HL-60/S4 treated with retinoic acid at 250 ng/mL for 4 days and 3 days (cell line): ENCODE measurements around the gene PLXND1.
"Not testable (repeated sequence)": the region's sequence is repeated elsewhere in the genome, so short reads cannot be mapped to it uniquely, and the experiment has no call there.

Experiments
- in situ Hi-C: fragments of 300-500 bp; cut with MboI; formaldehyde crosslinking; loops from 2 replicates; pipeline ENCODE4 v1.7.0; 2022; ENCODE audit warnings: low sequenced_read_pairs

The PLXND1 gene

DNA sequence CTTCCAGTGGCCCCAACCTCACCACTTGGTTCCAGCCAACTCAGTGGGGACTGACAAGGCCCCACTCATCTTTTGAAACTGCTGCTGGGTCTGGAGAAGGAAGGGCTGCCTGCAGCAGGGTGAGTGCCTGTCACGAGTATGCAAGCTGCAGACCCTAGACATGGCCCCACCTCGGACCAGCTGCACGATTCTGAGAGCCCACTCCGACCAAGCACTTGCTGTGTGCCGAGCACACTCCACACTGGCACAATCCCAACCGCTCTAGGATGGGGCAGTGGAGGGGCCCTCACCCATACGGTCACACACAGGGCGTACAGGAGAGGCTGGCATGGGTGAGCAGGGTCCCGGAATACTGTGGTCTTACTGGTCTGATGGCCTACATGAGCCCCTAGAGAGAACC is 8.0 kb upstream of the PLXND1 start:
- in situ Hi-C loops, result no loop called here

DNA sequence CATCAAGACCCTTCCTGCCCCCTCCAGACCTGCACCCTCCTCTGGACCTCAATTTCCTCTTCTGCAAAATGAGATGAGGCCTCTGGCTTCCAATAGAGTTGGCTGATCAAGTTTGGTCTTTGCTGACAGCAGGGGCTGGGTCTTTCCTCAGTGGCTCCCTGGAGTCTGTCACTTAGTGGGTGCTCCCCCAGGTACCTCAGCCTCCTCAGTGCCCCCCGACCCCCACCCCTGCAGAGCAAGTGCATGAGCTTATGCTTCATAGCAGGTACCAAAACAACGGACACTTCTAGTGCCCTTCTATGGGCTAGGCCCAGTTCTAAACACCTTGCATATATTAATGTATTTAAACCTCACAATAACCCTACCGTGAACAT is 6.9 kb upstream of the PLXND1 start:
- in situ Hi-C loops, result no loop called here

DNA sequence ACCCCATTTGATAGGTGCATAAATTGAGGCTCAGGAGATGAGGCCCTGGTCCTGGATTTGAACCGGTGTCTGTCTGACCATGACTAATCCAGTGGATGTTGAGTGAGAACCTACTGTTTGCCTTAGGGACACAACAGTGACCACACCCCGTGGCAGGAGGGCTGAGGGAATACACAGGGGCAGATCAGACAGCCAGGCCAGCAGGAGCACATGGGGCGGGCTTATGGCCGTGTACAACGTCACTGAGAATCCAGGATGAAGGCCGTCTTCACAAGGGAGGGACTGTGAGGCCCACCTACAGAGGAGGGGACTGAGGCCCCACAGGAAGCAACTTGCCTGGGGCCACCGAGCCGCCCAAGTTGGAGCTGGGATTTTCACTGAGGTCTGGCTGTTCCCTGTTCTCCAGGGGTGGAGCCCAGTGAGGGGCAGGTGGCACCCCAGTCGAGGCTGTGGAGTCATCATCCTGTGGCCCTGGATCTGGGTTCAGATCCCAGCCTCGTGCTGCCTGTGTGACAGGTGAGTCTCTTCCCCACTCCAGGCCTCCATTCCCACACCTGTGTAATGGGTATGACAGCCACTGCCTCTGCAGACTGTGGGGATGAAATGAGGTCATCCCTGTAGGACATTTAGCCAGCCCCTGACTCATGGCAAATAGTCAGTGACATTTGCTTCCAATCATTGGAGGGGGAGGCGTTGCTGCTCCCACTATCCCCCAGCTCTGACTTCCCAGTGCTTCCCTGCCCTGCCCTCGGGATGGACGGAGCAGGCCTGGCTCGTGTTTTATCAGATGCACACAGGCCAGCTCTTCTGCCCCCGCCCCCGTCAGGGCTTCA is 6.3 kb upstream of the PLXND1 start:
- in situ Hi-C loops, result no loop called here

DNA sequence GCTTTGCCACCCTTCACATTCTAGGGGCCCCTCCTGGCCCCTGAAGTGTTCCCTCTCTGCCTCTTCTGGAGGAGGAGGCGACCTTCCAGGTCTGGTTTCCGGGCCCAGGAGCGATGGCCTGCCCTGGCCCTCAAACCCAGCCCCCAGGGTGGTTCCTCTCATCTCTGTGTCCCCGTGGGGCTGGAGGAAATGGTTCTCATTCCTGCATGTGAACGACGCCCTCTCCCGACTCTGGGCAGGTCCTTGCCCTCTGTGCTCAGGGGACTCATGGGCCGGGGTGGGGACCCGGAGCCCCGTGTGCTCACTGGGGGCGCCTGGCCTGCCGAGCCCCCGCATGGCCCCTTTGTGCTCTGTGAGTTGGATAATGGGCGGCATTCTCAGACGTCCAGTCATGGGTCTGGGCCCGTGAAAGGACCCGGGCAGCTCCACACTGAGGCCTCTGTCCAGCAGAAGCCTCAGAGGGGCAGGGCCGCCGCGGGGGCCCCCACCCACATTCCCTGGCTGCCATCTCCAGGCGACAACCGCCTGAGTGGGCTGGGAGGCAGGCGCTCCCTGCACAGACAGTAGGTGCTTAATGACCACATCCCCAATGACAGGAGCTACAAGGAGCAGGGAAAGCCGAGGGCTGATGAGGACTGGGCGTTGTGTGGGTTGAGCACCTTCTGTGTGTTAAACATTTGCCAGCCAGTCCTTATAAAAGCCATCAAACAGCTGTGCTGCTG is 5.5 kb upstream of the PLXND1 start:
- in situ Hi-C loops, result no loop called here

DNA sequence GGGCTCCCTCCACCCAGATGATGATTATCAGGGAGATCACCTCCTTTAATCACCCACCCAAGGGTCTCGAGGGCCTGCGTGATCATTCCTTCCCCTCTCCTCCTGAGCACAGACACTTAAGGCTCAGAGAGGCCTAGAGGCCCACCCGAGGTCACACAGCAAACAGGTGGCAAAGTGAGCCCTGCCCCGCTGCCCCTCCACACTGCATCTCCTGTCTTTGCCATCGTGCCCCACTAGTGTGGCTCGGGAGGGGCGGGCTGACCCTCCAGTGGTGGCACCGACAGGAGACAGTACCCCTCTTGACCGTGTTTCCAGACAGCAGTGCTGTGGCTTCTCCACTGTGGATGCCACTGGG is 4.9 kb upstream of the PLXND1 start:
- in situ Hi-C loops, result no loop called here

DNA sequence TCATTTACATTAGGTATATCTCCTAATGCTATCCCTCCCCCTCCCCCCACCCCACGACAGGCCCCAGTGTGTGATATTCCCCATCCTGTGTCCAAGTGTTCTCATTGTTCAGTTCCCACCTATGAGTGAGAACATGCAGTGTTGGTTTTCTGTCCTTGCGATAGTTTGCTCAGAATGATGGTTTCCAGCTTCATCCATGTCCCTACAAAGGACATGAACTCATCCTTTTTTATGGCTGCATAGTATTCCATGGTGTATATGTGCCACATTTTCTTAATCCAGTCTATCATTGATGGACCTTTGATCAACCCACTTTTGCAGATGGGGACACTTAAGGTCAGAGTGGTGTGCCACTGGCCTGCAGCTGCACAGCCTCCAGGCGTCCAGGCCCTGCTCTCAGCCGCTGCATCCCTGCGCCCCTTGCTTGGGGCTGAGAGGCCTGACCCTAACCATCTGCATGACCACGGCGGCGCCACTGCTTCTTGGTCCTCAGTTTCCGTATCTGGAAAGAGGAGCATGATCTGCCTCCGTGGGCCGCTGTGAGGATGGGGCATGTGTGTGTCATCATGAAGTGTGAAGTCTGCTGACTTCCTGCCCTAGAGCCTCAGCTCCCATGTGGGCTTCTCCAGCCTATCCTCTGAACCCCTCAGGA is 4.4 kb upstream of the PLXND1 start:
- in situ Hi-C loops, result not testable (repeated sequence)

DNA sequence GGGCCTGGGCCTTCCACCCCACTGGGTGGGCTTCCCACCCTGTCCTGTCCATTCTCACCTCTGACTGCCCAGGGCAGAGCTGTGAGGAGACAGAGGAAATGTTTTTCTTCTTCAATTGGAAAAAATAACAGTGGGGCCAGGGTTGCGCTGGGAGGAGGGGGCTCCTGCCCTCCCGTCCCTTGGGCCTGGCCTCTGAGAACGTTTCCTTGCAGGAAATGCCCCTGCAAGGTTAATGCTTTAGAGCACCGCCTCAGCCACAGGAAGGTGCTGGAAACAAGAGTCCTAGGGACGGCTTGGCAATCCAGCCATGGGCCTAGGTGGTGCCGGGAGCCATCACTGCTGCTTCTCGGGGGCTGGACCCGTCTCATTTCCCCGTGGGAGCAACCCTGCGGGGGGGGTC is 3.8 kb upstream of the PLXND1 start:
- in situ Hi-C loops, result no loop called here

DNA sequence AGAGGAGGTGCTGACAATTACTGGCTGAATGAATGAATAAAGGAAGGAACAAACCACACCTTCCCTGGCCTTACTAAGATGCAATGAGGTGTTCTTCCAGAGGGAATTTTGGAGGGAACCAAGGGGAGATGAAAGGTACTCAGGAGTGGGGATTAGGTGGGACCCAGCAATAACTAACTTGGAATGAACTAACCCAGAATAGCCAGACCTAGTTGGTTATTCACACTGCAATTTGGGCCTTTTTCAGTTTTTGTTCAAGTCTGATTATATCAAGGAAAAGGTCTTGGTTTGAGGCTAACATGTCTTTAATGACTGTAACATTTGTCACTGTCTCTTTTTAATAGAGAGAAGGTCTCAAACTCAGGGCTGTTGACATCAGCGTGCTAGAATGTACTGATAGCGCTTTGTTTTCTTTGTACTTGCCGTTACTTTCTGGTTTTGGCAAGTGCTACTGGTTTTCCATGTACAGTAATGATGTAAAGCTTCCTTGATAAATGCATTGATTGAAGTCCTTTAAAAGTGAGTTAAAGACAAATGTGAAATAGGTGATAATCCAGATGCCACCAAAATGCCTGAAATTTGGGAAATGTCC is 3.2 kb upstream of the PLXND1 start:
- in situ Hi-C loops, result no loop called here

DNA sequence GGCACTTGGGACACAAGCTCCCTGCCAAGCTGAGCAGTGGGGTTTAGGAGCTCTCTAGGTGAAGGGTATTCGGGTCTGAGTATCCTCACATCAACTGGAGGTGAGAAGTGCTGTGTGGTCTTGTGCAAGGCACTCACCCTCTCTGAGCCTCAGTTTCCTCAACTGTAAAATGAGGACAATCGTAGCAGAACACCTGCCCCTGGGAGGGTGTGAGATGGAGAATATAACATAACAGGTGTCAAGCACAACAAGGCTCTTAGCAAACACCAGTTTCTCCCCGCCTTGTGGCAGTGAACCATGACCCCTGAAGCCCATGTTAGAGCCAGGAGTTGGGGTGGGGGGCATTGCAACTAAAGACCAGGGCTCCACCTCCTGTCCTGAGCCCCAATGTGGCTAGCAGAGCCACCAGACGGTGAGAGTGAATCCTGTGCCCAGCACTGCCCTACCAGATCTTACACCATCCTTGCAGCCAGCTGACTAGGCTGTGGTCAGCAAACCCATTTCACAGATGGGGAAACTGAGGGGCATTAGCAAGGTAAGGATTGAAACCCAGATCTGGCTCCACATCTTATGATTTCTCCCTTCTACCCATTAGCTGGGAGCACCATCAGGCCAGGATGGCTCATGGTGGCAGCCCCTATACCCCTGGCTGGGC is 2.6 kb upstream of the PLXND1 start:
- in situ Hi-C loops, result no loop called here

DNA sequence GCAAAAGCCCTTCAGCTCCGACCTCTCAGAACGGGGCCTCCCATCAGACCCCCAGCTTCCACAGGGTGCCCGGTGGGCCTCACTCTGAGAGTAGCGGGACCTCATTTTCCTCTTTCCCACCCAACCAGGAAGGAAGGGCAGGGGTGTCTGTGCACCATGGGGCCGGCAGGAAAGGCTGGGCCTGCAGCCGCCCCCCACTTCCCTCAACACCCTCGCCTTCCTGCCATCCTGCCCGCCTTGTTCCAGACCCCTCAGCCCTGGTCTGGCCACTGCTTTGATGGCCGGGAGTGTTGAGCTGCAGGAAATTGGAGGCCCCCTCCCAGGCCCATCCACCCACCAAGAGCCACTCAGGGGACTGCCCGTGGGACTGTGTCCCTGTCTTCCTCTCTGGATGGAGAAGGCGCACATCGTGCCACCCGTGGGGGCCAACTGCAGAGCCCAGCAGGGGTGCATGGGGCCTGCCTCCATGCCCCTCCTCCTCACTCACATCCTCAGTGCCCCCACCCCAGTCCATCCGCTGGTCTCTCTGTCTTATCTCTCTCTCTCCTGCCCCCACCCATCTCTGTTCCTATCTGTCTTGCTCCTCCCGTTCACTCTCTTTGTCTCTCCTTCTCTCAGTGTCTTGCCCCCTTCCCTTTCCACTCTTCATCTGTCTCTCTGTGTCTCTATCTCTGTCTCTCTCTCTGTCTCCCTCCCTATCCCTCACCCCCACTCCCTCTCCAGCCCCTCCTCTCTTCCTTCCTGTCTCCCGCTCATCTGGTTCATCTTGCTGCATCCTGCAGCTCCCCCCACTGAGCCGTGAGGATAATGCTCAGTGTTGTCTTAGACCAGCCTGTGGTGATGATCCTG is 1.8 kb upstream of the PLXND1 start:
- in situ Hi-C loops, result no loop called here

DNA sequence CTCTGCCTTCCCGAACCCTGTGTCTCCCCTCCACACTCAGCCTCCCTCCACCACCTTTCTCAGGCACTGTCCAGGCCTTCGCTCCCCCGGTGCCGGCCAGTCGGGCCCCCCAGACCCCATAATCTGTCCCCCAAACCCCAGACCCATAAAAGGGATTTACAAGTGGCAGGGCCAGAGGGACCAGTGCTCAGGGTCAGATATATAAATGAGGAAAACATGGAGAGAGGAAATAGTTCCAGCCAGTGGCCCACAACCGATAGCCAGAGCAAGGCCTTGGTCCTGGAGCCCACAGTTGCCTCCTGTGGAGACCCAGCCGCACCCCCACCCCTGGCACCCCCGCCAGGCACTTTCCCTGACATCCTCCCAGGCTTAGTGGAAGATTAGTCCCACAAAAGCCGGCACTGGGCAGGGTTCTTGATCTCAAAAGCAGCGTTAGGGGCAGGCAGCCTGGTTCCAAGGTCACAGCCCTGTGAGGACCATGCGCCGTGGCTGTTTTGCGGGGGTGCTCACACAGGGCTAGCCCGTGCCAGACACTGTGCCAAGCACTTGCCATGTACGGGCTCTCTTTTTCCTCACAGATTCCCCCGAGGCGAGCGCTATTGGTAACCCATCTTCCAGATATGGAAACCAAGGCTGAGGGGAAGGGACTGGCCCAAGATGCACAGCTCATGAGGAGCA is 1.1 kb upstream of the PLXND1 start:
- in situ Hi-C loops, result no loop called here

DNA sequence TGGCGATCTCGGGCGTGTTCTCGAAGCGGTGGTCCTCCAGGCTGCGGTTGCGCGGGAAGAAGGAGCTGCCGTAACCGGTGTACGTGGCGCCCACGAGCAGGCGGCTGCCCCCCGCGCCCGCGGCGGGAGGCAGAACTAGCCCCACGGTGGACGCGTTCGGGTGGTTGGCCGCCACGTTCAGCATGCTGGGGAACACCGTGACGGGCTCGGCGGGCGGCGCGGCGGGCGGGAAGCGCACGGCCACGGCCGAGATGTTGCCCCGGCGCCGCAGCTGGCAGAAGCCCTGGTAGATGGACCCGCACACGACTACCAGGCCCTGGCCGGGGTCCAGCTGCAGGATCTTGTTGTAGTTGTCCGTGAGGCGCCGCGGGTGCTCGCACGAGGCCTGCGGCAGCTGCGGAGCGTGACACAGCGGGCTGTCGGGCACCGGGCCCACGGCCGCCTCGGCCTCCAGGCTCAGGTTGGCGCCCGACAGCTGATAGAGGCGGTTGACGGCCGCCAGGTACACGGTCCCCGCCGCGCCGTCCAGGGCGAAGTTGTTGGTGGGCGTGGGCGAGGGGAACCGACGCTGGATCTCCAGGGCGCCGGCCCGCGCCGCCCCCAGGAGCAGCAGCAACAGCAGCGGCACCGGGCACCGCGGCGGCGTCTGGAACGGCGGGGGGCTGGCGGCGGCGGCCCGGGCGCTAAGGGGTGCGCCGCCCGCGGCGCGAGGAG is 397 bp downstream of the PLXND1 start:
- in situ Hi-C loops, result no loop called here

DNA sequence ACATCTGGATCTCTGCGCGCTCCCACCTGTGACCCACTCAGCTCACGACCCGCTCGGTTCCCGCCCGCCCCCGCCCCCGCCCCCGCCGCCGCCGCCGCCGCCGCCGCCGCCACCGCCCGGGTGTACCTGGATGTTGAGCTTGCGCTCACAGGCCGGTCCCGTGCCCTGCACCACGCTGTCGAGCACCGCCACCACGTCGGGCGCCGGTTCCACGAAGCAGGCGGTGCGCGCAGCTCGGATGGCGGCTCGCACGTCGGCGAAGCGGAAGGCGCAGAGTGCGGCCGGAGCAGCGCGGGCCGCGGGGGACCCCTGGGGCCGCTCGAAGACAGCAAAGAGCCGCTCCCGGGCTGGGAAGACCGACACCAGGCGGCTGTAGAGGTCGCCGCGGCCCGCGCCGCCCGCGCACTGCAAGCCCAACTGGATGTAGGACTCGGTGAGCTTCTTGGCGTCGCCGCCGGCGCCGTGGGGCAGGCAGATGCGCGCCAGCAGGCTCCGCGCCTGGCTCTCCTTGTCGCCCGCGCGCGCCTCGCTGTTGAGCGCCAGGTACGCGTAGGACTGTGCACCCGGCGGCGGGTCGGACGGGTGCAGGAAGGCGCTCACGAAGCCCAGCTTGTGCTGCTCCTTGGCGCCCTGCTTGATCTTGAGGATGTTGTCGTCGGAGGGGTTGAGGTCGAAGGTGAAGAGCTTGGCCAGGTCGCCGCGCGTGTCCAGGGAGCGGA is 1.1 kb downstream of the PLXND1 start:
- in situ Hi-C loops, result no loop called here

DNA sequence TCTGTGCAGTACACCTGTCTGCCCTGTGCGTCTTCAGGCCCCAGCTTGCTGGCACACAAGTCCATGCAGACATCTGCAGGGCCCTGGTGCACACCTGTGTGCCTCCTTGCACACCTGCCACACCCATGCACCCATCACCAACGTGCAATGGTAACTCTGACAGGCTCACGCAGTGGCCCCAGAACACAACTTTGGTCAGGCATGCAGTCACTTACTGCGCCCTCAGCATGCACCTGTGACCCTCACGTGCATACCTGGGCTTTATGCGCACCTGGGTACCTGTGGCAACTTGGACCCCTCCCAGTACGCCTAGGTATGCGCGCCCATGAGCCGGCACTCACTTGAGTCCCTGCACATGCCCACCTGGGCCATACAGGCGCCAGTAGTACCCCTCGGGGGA is 1.7 kb downstream of the PLXND1 start:
- in situ Hi-C loops, result no loop called here

DNA sequence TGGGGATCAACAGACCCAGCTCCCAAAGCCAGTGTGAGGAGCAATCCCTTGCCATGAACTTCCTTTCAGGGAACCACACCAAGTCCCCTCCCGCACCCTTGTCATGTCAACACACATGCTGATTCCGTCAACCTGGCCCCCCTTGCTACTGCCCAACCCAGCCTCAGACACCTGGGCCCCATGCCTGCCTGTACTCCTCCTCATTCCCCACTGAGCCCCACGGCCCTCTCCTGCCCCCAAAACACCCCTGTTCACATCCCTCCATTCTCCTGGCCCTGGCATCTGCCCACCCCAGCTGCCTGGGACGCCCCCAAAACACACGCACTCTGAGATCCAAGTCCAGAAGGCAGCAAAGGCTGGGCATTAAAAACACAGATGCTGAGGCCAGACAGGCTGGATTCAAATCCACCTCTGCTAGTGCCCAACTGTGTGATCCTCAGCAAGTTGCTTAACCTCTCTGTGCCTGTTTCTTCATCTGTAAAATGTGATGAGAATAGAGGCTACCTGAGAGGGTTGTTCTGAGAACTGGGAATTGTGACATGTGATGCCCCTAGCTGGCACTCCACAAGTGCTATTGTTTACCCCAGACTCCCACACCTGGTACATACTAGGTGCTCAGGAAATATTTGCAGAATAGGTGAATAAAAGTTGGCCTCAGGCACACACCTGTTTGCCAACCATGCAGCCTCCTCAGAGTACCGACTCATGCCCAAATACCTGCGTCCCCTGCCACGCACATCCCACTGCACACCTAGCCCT is 2.3 kb downstream of the PLXND1 start:
- in situ Hi-C loops, result no loop called here

DNA sequence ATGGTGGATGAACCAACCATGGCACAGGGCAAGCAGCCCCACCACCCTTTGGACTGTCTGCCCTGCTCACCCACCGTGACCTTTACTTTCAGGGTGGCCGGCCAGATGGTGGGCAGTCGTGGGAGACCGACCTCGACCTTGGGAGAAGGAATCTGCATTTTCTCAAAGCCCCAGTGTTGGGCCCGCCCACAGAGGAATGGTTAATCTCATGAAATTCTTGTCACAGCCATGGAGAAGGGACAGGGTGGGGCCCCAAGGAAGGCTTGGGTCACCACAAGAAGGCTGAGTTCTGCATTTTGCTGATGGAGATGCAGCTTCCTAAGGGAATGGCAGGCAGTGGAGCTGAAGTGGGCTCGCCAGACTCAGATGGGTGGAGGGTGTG is 2.9 kb downstream of the PLXND1 start:
- in situ Hi-C loops, result no loop called here

DNA sequence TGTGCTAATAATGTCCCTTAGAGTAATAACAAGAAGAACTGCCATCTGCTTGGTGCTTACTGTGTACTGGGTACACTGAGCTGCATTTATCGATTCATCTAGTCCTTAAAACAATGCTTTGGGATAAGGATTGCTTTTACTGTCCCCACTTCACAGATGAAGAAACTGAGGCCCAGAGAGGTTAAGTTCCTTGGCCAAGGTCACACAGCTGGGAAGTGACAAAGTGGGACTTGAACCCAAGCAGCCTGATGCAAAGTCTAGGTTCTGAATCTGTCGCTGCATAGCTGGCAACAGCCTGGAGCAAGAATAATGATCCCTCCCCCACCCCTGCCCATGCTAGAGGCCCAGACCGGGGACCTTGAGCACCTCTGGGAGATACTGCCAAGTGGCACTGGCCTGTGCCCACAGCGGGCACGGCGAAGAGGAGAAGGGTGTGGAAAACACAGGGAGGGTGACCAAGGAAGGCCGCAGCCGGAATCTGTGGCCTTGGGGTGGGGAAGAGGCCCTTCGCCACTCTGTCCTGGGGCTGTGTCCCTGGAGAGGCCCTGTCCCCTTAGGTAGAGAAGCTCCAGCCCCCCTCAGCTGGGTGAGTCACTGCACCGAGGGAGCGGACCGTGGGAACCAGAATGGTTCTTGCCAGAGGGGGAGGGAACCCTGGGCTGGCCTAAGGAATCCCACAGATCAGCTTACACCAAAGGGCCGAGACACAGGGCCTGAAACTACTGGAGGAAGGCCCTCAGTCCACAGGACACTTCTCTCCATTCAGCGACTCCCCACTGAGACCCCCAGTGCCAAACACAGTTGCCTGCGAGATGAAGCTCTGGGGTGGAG is 3.5 kb downstream of the PLXND1 start:
- in situ Hi-C loops, result no loop called here
